ENCODE results near the gene CAVIN2. TPM values are rescaled to one million over a fixed set of nuclear protein-coding genes. Genes with fewer than 3 reads are reported as not detected.

Gene CAVIN2, protein sequence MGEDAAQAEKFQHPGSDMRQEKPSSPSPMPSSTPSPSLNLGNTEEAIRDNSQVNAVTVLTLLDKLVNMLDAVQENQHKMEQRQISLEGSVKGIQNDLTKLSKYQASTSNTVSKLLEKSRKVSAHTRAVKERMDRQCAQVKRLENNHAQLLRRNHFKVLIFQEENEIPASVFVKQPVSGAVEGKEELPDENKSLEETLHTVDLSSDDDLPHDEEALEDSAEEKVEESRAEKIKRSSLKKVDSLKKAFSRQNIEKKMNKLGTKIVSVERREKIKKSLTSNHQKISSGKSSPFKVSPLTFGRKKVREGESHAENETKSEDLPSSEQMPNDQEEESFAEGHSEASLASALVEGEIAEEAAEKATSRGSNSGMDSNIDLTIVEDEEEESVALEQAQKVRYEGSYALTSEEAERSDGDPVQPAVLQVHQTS
- 0.42 TPM for polyA plus RNA-seq (2013, experiment 1 of 2; ENCODE audit: insufficient read length)
- polyA plus RNA-seq (2013, experiment 2 of 2; ENCODE audit: insufficient read length) = 0.50 TPM

DNA sequence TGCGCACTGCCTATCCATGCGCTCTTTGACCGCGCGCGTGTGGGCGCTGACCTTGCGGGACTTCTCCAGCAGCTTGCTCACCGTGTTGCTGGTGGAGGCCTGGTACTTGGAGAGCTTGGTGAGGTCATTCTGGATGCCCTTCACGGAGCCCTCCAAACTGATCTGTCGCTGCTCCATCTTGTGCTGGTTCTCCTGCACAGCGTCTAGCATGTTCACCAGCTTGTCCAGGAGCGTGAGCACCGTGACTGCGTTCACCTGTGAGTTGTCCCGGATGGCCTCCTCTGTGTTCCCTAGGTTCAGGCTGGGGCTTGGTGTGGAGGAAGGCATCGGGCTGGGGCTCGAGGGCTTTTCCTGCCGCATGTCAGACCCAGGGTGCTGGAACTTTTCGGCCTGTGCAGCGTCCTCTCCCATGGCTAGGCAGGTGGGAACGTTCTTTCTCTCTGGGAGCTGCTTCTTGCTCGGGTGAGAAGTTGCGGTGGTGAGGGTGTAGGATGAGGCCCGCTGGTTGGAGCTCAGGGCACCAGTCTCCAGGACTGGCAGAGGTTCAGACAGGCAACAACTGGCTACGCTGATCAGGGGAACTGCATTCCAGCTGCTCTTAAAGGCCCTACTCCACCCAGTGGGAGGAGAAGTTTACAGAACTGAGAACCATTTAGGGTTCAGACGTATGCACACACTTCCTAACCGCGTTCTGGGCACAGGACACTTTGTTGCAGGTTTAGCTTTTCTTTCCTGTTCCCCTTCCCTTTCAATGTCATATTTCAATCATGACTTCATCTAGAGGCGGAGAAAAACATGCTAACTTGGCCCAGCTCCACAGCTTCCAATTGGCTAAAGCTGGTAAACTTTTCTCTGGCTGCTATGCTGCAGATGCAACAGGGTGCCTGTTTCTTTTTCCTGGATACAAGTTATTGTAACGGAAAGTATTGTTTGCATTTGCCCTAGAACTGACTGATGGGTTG, at the start of gene CAVIN2:
Gene CAVIN2 (minus strand): TSS at position 574 of the 962 bp plus-strand sequence. CDS start 163 bp downstream, at position 411.
- peak; percentile 74 for DNase-seq

DNA sequence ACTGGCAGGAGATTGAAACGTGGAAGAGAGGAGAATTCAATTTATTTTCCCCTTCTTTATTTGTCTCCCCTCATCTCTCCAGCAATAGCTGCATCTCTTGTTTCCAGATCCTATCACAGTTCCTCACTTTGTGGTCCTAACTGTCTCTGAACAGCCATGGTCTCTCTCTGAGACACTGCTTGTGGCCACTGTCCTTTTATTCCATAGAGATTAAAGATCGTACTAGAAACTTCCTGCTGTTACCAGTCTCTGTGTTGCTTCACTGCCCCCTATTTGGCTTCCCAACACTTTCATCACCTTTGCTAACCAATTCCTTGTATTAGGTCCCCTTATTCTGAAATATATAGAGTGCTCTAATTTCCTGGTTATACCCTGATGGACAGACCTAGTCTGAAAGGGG, 48.9 kb upstream of the CAVIN2 start:
- no peak for DNase-seq

DNA sequence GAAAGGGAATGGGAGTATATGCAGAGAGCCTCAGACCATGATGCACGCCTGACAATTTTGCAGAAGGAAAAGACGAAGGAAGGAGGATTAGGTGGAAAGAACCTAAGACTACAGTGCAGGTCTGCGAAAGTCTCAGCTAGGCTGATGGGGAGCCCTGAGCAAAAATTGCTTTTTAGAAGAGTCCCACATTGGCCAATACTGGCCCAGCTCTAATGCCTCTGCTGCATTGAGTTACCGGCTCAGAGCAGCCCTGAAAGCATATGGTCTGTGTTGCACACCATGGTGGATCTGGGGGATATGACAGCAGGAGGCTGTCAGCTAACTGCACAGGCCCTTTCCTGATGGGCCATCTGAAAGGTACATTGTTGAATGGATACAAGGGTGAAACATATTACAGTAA, 48.3 kb upstream of the CAVIN2 start:
- DNase-seq = no peak

DNA sequence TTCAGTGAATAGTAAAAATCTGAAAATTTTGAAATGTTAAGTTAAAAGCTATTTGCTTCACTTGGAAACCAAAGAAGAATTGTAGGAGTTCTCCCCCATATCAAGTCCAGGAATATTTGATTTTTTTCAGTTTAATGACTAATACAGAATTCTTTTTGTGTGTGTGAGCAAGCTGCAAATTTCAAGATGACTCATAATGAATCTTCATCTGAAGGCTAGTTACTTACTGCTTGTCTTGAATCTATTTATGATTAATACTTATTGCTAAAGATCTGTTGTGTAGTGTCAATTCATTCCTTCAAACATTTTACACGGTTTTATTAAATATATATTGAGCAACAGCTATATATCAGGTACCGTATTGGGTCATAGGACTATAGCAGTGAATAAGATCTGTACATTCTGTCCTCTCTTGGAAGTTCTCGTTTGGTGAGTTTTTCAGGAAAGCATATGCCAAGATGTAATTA, 47.8 kb upstream of the CAVIN2 start:
- peak; percentile 90 for DNase-seq

DNA sequence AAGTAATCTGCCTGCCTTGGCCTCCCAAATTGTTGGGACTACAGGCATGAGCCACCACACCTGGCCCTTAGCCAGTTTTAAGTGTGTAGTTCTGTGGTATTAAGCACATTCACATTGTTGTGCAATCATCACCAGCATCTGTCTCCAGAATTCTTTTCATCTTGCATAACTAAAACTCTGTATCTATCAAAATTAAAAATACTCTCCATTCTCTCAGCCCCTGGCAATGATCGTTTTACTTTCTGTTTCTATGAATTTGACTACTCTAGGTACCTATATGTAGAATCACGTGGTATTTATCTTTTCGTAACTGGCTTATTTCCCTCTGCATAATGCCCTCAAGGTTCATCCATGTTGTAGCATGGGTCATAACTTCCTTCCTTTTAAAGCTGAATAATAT, 45.5 kb upstream of the CAVIN2 start:
- peak; percentile 64 for DNase-seq

DNA sequence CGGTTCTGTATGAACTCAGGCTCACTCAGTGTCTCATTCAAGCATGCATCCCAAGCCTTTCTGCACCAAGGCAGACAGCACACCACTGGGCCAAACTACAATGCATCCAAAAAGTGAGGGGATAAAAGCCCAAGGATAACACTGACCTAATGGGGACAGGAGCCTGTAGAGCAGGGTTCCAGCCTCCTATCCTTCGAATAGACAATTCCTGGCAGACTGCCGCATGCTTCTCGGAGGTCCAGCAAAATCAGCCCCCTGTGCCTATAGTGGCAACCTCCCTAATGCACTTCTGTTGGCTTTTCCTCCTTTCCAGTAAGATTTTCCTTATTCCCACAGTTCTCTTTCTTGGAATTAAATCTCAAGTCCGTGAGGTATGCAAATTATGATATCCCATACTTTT, 44.8 kb upstream of the CAVIN2 start:
- DNase-seq = no peak

DNA sequence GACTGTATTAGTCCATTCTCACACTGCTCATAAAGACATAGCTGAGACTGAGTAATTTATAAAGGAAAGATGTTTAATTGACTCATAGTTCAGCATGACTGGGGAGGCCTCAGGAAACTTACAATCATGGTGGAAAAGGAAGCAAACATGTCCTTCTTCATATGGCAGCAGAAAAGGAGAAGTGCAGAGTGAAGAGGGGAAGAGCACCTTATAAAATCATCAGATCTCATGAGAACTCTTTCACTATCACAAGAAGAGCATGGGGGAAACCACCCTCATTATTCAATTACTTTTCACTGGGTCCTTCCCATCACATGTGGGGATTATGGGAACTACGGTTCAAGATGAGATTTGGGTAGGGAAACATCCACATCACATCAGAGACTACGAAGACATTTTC, 43.0 kb upstream of the CAVIN2 start:
- DNase-seq = no peak

DNA sequence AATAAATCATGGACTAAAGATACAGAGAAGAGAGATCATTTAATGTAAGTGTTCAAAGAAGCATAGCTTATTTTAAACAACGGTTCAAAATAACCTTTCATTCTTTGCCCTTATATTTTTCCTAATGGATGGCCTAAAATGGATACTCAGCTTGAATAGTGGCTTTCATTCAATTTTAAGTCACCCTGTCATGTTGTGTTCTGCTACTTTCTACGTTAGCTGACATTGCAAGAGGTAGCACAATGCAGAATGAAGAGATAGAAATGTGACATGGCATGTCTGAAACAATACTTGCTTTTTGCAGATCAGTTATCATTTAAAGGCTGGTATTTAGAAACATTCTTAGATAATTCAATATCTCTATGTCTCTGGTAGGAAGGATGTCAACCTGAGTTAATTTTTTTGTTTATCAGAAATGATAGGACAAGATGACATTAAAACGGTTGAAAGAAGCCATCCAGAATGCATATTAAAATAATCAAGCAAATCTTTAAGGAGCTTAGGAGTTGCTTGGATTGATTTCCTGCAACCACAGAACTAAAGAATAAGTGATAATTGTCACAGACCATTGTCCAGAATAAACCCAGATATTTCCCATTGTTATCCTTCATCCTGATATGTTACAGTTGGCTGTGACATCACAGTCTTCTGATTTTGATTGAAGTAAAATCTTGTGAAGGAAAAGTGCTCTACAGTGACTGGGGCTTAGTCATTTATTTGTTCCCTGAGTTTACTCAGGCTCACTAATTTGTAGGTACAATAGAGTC, 41.7 kb upstream of the CAVIN2 start:
- DNase-seq = no peak

DNA sequence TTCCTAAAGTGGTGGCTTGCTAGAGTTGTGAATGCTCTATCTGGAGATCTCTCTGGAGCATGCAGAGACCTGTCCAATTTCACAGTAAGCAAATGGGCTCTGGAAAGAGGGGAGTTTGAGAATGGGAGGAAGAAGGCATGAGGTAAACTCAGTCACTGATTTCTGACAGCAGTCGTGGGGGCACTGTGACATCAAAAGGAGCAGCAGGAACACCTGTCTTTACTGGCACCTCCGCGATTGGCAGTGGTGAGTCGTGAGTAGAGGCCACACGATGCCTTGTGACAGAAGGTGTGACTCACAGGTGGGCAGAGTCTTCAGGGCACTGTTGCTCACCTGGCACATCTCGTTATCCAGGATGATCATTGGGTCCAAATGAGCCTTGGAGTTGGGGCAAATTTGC, 38.8 kb upstream of the CAVIN2 start:
- DNase-seq = no peak

DNA sequence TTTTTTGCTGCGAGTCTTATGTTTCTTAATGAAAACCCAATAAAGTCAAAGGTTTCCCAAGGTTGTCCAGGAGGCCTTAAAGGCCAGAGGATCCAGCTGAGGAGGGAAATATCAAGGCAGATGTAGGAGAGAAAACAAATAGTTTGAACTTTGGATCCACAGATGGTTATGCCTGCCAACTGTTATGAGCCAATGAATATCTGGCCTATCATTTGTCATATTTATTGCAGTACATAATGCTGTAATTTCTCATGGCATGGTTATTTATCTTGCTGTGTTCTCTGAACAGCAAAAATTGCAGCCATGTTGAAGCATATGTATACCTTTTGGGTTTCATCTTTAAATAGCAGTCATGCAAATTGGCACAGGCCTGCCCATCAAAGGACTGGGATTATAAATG, 38.2 kb upstream of the CAVIN2 start:
- DNase-seq = no peak

DNA sequence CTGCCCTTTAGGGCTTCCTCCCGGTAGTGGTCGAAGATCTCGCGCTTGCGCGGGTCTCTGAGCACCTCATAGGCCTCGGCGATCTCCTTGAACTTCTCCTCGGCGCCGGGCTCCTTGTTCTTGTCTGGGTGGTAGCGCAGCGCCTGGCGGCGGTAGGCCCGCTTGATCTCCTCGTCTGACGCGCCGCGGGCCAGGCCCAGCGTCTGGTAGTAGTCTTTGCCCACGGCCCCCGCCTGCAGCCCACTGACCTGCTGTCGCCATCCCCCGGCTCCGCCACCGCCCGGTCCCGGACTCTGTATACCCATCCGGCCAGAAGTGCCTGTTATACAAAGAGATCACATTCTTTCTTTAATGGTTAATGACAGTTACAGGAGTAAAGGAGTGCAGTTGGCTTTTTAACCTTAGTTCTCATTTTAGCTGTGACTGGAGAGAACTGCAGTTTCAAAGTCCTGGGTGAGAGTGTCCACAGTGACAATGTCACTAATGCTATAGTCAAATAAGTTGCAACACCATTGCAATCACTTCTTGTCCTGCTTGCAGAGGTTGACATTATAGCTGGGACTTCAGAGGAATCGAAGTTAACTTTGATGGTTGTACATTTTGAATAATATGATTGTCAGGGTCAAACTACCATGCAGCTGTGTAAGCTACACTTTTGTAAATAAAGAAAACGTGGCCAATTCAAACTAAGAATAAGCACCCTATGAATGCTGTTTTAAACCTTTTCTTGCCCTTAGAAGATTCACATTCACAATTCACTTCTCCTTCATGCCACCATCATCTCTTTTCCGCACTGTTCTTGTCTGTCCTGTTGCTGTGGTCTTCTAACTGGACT, 35.3 kb upstream of the CAVIN2 start:
- DNase-seq = no peak

DNA sequence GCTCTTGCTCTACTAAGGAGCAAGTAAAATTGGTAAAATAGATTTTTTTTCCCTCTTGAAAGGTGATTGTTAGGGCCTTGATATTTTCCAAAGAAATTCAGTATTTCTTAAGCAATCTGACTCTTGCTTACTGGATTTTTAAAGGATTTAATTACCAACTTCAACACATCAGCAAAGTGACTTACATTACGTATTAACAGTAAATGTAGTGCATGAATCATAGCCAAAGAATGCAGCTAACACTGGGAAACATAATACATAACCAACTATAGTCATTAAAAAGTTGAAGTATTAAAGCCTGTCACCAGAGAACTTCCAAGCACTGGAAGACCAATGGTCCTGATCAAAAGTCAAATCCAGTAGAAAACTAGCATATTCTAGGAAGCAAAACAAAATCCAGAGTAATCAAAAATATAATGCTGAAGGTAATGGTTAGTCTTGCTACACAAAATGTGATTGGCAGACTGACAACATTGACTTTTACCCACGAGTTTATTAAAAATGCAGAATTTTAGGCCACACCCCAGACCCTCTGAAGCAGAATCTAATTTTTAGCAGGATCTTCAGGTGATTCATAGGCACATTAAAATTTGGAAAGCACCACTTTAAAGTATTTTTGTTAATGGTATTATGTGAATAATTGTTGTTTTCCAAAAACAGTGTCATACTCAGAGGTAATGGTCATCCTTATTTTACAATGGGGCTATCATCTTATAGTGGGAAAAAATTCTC, 31.8 kb upstream of the CAVIN2 start:
- peak; percentile 90 for DNase-seq

DNA sequence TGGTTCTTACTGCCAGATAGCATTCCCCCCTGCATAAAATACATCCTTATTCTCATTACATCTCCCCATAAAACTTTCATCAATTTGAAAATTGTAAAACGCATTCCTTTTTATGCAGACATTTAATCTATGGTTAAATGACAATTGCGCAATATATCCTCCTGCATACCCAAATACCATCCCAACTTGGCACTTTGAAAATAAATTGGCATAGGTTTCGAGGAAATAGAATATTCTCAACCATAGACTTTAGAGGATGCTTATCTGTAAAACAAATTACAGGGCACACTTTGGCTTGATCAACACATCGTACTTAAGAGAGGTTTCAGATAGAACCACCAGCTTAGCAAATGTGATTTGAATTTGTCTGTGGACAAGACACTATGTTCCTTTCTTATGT, 31.0 kb upstream of the CAVIN2 start:
- no peak for DNase-seq

DNA sequence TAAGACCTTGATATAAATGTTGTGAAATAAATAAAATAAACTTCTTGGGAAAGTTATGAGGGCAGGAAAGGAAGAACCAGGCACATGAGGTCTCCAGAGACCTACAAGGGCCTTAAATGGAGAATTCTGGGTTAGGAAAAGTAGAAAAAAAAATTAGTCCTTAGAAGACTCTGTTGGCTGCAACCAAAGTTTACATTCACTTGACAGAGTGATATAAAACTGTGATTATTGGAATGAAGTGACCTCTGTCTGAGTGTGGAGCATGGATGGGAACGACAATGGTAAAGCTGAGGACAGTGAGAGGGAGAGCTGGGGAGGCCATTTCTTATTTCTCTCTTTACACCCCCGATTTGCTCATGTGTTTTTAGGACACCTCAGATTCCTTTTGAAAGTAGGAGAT, 29.0 kb upstream of the CAVIN2 start:
- no peak for DNase-seq

DNA sequence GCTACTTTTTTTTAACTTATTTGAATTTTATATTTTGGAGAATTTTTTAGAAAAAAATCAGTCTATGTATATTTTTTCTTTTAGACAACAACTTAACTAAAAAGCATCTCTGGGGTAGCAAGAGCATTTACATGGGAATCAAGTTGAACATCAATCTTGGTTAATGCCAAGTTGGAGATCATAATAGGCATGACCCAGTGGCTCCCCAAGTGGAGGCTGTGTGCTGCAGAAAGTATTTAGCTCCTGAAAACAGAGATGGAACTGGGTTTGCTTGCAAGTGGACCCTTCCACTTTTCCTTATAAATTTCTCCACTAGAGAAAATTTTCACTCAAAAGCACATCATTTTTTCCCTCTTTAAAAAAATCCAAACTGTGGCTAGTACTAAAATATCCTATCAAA, 23.9 kb upstream of the CAVIN2 start:
- no peak for DNase-seq

DNA sequence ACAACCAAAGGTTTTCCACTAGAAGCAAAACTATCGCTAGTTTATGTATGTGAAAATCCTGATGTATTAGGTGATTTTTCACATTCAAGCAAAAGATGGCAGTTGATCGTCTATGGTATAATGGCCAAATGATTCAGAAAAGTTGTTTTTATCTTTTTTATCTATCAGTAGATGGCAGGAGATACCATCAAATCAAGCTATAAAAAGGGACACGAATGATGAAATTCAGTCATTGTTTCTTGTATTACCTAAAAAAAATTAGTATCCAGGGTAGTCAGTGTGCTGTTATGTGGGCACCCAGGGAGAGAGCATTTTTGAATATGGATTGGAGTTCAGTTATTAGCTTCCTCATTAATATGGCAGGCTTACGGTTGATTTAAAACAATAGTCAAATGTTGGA, 22.9 kb upstream of the CAVIN2 start:
- no peak for DNase-seq

DNA sequence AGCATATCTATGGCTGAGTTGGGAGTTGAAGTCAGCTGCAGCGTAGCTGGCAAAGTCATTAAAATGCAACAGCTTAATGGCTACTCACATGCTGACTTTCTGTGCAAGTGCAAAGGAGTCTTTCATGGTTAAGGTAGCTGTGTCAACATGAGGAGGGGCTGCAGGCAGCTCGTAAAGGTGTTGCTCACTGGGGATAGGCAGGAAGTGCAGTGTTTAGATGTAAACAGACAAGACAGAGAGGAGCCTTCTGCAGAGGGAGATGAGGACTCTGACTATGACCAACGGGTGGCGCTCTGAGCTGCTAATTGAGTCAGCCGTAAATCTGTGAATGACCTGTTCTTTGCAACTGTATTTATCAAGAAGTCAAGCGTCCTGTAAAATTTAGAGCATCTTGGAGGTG, 22.3 kb upstream of the CAVIN2 start:
- no peak for DNase-seq

DNA sequence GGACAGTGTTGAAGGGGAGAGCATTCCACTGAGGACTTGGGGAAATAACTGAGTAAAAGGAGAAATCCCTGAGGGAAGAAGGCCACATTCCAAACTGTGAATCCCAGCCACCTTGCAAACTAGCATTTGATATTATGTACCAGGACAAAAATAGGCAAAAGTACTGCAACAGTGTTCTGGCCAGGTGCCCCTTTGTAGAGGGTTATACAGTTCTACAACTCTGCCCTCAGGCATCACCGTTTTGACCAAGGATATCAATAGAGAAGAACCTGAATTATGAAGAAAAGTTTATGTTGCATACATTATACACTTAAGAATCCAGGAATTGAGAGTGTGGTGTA, 20.6 kb upstream of the CAVIN2 start:
- no peak for DNase-seq

DNA sequence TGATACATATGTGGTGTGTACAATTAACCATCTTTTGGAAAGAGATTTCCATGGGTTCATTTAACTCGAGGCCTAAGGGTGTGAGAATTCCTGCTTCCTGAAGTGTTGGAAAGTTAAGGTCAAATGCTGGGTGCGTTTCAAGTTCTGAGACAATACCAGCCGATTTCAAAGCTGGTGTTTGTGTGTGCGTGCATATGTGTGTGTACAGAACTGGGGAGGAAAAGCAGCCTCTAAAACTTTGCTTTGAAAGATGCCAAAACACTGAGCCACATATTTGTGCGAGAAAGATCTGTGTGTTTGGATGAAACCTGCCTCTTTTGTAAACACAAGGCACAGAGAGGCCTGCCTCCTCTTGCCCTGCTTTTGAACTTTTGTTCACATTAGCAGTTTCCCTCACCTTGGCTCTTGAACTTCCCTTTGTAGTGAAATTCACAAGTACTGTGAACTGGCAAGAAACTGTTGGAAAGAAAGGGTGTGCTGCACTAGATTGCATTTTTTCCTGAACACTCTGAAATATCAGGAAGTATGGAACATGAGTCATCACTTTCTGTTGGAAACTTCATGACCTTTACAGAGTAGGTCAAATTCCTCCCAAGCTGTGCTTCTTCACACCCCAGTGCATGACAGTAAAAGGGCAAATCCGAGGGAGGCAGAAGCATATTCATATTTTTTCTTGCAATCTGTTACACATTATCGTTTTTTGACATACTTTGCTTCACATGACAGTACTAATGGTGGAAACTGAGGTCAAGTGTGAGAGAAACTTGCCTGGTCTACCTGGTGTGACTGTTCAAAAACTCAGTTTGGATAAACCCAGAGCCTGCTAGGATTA, 20.0 kb upstream of the CAVIN2 start:
- DNase-seq = peak; percentile 94

DNA sequence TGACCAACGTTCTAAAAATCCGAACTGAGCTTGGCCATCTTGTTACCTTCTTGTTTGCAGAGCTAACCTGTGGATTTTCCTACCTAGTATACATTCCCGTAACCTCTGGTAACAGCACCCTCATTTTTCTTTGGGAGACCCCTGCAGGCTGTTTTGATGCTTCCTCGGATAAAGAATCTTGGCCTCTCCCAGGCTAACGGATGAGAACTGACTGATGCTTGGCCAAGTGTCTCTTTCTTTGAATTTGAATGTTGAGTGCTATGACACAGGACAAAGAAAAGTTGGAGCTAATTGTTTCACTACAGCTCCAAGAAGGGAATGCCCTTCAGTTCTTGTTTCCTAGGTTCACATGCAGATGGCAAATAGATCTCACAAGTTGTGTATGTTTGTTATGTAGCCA, 19.3 kb upstream of the CAVIN2 start:
- DNase-seq = no peak

Measured in fibroblast of skin of back (primary cell).